DND-41 (cell line): ENCODE results near the gene CARMIL1.

ENCODE experiments used
- EZH2 ChIP-seq: IDR thresholded peaks from 3 replicates; pipeline ENCODE4 v1.6.1; 2012; ENCODE audit warnings: borderline replicate concordance, low read depth, mild to moderate bottlenecking, moderate library complexity, low read length, inconsistent platforms; ENCODE audit not compliant: severe bottlenecking
- TF ChIP-seq, protein P1 (sequence below): IDR thresholded peaks from 2 replicates; pipeline ENCODE4 v1.5.1; 2012; ENCODE audit warnings: borderline replicate concordance, low read length, moderate library complexity, mild to moderate bottlenecking; ENCODE audit not compliant: poor library complexity, severe bottlenecking; ENCODE audit errors: extremely low read depth

GRCh38 chr6:25477006-25477590 lies 197.9 kb downstream of the CARMIL1 start:
- TF ChIP-seq, protein P1, sequence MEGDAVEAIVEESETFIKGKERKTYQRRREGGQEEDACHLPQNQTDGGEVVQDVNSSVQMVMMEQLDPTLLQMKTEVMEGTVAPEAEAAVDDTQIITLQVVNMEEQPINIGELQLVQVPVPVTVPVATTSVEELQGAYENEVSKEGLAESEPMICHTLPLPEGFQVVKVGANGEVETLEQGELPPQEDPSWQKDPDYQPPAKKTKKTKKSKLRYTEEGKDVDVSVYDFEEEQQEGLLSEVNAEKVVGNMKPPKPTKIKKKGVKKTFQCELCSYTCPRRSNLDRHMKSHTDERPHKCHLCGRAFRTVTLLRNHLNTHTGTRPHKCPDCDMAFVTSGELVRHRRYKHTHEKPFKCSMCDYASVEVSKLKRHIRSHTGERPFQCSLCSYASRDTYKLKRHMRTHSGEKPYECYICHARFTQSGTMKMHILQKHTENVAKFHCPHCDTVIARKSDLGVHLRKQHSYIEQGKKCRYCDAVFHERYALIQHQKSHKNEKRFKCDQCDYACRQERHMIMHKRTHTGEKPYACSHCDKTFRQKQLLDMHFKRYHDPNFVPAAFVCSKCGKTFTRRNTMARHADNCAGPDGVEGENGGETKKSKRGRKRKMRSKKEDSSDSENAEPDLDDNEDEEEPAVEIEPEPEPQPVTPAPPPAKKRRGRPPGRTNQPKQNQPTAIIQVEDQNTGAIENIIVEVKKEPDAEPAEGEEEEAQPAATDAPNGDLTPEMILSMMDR = no peak
- no peak for TF ChIP-seq EZH2
